Activated CD4-positive, alpha-beta T cell treated with anti-CD3 and anti-CD28 coated beads, Interleukin-10, Interleukin-2, amounts not matched to agents 100 ng/mL and 50 ng/mL, durations not matched to agents 16 hours and 8 hours (primary cell): Measurements from ENCODE around the gene CACNB4.
"Not testable (repeated sequence)": the region's sequence is repeated elsewhere in the genome, so short reads cannot be mapped to it uniquely, and the experiment has no call there.

Experiments
- DNase-seq: peaks from one replicate; pipeline ENCODE4 v3.0.0-alpha.2; 2020

The CACNB4 gene

DNA sequence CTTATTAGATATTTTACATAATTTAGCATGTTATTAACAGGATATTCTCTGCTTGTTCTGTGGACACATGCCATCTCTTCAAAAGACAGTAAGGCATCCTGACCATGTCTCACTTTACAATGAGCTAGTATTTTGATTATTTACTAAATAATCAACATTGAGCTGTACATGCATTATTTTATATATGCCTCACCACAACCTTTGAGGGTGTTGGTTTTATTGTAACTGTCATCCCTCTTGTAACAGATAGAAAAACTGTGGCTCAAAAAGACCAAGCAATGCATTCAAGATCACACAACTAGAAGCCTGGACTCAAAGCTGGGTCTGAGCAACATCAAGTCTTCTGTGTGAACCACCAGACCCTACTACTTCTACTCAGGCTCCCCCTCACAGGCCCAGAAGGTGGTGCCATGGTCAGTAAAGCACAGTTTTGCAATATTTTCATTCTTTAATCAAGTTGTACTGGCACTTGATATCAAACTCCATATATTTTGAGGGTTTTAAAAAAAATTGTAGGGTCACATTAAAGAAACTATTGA is 165.5 kb downstream of the CACNB4 start:
- DNase-seq: no peak

- DNase-seq: no peak
Measured at GRCh38 chr2:151931756-151932155, 167.1 kb downstream of the CACNB4 start.

GRCh38 chr2:151931030-151931611 is 167.7 kb downstream of the CACNB4 start:
- DNase-seq: no peak

GRCh38 chr2:151930042-151930441 is 168.8 kb downstream of the CACNB4 start:
- DNase-seq: no peak

DNA sequence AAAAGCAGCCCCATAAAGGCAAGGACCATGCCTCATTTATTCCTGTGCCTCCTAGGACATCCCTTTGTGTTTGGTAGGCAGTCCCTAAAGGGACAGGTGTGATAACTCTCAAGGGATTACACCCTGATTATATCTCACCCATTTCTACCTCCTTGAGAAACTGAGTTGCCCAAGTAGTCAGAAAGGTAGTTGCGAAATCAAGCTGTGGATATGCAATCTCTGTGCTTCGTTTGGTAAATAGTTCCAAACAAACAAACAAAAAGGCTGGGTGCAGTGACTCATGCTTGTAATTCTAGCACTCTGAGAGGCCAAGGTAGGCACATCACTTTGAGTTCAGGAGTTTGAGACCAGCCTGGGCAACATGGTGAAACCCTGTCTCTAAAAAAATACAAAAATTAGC is 170.5 kb downstream of the CACNB4 start:
- DNase-seq: no peak

DNA sequence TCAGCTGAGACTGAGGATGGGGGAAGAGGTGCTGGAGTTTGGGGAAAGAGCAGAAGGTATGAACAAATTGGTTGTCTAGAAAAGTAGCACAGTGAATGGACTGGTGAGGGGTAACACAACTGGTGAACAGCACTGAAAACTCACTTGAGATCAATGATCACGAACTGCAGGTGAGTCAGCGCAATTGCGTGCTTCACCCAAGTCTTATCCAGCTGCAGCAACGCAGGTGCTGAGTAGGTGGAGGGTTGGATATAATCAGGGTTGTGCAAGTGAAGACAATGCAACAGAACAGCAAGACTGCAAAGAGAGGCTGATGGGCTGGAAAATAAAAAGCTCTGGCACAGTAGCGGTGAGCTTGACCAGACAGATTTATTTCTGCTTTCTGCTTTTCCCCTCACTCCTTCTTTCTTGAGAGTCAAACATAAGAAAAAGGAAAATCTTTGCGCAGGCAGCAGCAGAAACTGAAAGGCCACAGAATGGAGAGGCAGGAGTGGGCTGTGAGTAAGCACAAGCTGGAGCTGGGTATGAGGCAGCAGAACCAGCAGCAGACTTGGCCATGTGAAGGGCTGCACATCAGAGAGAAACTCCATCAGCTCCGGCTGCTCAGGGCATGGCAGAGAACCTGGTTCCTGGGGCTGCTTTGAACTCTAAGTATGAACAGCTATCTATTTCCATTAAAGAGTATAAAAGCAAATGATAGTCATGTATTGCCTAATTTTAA is 171.2 kb downstream of the CACNB4 start:
- no peak for DNase-seq

DNA sequence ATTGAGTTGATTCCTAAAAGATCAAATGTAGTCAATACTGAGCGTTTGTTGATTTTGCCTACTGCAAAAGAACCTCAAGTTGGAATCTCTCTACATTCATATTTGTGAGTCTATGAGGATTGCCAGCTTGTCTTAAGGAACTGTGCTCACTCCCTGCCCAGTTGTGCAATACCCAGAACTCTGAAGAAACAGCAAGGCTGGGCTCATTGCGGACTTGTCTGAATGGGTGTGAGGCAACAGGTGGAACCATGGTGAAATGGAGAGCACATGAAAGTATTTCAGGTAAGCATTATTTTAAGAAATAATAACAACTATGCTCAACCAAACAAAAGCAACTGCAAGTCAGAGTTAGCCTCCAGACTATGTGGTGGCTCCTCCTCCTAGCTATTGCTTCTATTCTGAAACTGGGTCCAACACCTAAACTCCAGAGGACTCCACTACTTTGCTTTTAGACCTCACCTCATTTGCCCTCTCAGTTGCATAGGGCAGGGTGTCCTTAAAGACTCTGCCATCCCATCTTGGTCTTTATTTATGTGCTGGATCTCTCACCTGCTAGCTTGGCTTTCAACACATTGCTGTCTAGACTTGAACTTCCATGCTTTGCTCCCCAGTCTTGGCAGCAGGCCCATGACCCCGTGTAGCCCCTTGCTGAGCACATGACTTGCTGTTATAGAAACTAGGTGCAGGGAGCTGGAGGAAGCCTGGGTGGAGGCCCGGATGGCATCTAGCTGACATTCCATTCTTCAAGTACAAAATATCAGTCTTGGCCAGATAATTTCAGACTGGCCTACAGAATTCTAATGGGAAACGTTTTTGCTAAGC is 175.8 kb downstream of the CACNB4 start:
- DNase-seq: no peak

- DNase-seq: no peak
Measured at GRCh38 chr2:151919786-151920185, 179.1 kb downstream of the CACNB4 start.

- no peak for DNase-seq
Measured at GRCh38 chr2:151918308-151918707, 180.5 kb downstream of the CACNB4 start.

DNA sequence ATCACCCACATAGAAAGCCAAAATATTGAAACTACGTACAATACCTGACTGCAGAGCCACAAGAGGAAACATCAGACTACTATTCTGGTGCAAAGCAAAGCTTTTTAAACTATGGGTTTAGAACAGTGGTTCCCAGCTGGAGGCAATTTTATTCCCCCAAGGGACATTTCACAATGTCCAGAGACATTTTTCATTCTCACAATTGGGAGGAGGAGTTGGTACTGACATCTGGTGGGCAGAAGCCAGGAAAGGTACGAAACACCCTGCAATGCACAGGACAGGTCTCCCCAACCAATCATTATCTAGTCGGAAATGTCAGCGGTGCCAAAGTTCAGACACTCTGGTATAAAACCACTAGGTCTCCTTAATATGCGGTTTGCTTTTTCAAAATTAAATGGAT is 182.2 kb downstream of the CACNB4 start:
- DNase-seq: no peak

- not testable (repeated sequence) for DNase-seq
Measured at GRCh38 chr2:151915629-151916025, 183.2 kb downstream of the CACNB4 start.

DNA sequence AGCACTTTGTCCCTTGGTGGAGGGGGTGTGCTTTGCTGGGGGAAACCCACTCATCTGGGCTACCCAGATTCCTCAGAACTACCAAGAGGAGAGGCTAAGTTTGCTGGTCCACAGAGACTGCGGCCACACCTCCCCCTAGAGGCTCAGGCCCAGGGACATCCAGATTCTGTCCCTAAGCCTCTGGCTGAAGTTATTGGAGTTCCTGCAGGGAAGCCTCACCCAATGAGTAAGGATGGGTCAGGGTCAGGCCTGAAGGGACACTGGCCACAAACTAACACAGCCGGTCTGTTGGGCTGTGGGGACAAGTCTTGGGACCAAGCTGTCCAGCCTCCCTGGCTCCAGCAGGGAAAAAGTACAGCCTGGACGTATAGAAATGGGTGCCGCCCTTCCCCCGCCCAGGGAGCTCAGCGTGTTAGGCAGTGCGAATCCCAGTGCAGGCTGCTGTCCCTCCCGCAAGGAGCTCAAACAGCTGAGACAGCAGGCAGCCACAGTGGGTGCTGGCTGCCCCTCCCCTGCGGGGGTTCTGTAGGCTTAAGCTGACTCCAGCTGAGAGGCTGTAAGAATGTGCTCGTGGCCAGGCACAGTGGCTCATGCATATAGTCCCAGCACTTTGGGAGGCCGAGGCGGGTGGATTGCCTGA is 183.7 kb downstream of the CACNB4 start:
- no peak for DNase-seq

DNA sequence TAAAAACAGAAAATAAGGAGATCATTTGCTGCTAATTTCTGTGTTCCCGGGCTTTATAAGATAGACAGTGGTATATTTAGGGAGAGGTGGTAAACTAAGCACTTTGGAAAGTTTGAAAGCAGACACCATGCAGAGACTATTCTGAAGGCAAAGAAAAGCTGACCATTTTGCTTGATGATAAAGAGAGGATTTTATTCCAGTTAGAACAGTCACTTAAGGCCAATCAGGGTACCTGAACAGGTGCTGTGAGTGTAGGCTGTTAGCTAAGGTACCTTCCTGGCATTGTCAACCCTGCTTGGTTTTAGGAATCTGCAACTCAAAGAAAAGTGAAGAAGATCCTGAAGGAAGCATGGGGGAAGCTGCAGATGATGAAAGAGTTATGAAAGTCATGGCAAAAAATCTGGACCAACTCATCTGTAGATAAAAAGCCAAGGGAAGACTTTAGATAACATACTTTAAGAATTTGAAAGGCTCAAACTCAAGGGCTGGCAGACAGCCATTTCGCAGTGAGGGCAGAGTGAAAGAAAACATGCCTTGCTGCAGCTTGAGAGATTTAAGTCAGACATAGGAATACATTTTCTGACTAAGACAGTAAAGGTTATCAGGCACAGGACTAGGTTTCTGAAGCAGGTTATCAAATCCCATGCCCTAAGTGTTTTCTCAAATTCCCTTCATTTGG is 190.5 kb downstream of the CACNB4 start:
- no peak for DNase-seq

DNA sequence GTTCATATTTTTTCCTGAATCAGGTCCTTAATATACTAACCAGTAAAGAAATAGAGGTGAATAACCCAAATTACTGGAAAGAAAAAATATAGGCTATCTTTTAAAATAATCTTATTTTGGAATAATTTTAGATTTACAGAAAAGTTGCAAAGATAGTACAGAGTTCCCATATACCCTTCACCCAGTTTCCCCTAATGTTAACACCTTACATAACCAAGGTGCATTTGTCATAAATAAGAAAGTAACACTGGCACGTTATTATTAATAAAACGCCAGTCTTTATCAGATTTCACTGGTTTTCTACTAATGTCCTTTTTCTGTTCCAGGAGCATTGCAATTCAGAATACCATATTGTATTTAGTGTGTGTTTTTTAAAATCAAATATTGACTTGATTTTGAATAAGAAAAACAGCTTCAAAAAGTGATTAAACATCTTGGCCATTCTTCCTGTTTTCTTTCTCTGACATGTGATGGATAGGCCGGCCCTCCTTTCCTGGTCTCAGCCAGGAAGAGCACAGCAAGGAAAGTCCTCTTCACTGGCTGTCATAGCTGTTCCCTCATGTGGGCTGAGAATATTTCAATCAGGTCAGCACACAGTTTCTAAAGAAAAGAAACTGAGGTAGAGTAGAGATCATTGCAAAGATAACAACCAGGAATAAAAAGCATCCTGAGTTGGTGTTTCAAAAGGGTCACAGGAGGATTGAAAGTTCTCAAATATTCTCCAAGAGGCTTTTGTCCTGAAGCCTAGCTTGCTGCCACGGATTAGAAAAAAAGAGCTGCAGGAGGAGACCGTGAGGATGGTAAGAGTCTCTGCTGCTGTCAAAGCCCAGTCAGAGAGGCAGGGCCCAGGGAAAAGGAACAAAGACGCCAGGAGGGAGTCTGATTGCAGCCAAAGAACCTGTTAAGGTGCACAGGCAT is 191.3 kb downstream of the CACNB4 start:
- DNase-seq: no peak

- DNase-seq: no peak
Measured at GRCh38 chr2:151906633-151906998, 192.2 kb downstream of the CACNB4 start.

- DNase-seq: peak; percentile 11
Measured at GRCh38 chr2:151905963-151906632, 192.7 kb downstream of the CACNB4 start.

- DNase-seq: no peak
Measured at GRCh38 chr2:151904807-151905206, 194.0 kb downstream of the CACNB4 start.

- DNase-seq: no peak
Measured at GRCh38 chr2:151904021-151904420, 194.8 kb downstream of the CACNB4 start.

DNA sequence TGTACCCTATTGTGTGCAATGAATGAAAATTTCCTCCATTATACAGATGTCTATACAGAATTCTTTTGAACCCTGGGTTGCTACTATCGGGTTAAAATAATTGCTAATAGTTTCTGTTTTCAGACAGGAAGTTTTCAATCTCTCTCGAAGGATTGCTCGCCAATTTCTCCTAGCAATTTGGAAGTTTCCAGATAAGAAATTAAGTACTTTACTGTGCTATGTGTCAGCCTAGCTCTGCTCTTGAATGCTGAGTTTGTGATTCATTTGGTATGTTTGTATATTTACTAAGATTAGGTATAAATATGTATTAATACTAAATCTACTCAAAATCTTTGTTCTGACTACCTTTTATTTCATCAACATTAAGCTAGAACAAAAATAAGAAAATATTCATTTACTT is 196.0 kb downstream of the CACNB4 start:
- no peak for DNase-seq

DNA sequence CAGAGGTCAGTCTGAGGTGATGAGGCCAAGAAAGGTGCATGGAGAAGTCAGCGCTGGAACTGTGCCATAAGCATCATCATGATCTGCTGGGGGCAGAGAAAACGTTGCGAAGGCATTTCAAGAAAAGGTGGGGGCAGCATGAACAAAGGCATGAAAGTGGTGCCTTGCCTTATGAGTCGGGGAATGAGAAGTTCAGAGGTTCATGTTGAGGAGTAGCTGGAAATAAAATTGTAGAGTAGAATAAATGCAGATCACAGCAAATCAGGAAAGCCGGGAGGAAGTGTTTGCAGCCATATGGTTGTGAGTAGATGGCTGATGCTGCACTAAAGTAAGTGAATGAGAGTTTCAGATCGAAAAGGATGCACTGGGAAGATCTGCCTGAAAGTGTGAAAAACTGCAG is 198.5 kb downstream of the CACNB4 start:
- DNase-seq: no peak

DNA sequence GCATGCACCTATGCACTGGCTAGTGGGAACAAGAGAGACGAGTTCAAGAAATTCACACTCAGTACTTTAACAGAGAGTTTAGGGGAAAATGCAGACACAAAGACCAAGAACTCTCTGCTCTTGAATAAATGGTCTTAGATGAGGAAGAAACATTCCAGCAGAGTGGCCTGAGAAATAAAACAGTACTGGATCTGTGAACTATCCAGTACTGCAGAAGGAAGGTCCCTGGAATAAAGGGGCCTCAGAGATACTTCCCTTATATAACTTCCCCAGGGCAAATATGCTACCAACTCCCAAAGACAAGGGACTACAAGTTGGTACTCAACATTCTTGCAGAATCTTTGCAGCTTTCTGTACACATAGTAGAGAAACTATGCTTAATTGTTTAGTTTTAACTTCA is 199.7 kb downstream of the CACNB4 start:
- DNase-seq: no peak
